Measurements from ENCODE around the gene NT5DC4.

GRCh38 chr2:112762276-112762675 is 41.5 kb downstream of the NT5DC4 start:
- TF ChIP-seq CTCF (IDR thresholded peaks at IDR 0.05; ENCODE audit: borderline replicate concordance, extremely low read depth, low read length, poor library complexity, severe bottlenecking) (no peak), EZH2 (IDR thresholded peaks at IDR 0.05; ENCODE audit: borderline replicate concordance, low read depth, low read length, severe bottlenecking) (no peak)
